HG02852 (cell line): ENCODE measurements around the gene ZNF132.
A peak's percentile ranks its signal among the peaks of the same experiment; 100 is the strongest.

Source experiments
- ATAC-seq: cut with Tn5 transposase; IDR thresholded peaks from one replicate; pipeline ENCODE4 v1.9.1; 2021; ENCODE audit warnings: mild to moderate bottlenecking, moderate library complexity; ENCODE audit not compliant: unreplicated experiment

The ZNF132 gene

GRCh38 chr19:58392945-58393724 lies 46.8 kb downstream of the ZNF132 start:
- no peak for ATAC-seq

- no peak for ATAC-seq
Measured at GRCh38 chr19:58388175-58388526, 51.8 kb downstream of the ZNF132 start.

- ATAC-seq: no peak
Measured at GRCh38 chr19:58387338-58388174, 52.4 kb downstream of the ZNF132 start.

GRCh38 chr19:58386576-58387337 lies 53.2 kb downstream of the ZNF132 start, which contains the start of gene RPS5:
Gene RPS5 (plus strand): TSS chr19:58387269. CDS start chr19:58388138, 869 bp downstream.
- peak; percentile 88 for ATAC-seq

- peak; percentile 5 for ATAC-seq
Measured at GRCh38 chr19:58385891-58386575, 53.9 kb downstream of the ZNF132 start.

- ATAC-seq: no peak
Measured at GRCh38 chr19:58385313-58385890, 54.6 kb downstream of the ZNF132 start.

GRCh38 chr19:58382997-58383603 lies 56.9 kb downstream of the ZNF132 start:
- ATAC-seq: no peak
